DND-41 (cell line): ENCODE data around the gene NNMT.
"Not testable (repeated sequence)": the region's sequence is repeated elsewhere in the genome, so short reads cannot be mapped to it uniquely, and the experiment has no call there.

Experiments used
- CTCF ChIP-seq: IDR thresholded peaks from 2 replicates; pipeline ENCODE4 v1.5.1; 2012; ENCODE audit warnings: borderline replicate concordance, low read length, moderate library complexity, mild to moderate bottlenecking; ENCODE audit not compliant: poor library complexity, severe bottlenecking; ENCODE audit errors: extremely low read depth
- EZH2 ChIP-seq: IDR thresholded peaks from 3 replicates; pipeline ENCODE4 v1.6.1; 2012; ENCODE audit warnings: borderline replicate concordance, low read depth, mild to moderate bottlenecking, moderate library complexity, low read length, inconsistent platforms; ENCODE audit not compliant: severe bottlenecking

GRCh38 chr11:114341667-114342066, 45.5 kb downstream of the NNMT start:
- TF ChIP-seq CTCF, EZH2: not testable (repeated sequence)
